Esophagus muscularis mucosa (tissue), 4 donors: ENCODE data around the gene ZNF784.

Source experiments
- CTCF ChIP-seq, 3 experiments: fragments of 200-600 bp in 2 of 3; fragments of 450-650 bp in 1 of 3; sonication (generic) in 2 of 3; IDR thresholded peaks; one replicate each; pipeline ENCODE4 v1.5.1; 2017 to 2019; ENCODE audit warnings: antibody characterized with exemption in 3 of 3, mild to moderate bottlenecking in 2 of 3, moderate library complexity in 1 of 3
- EP300 ChIP-seq: sonication (generic); formaldehyde crosslinking; IDR thresholded peaks from one replicate; pipeline ENCODE4 v1.6.1; 2017; ENCODE audit warnings: antibody characterized with exemption
- POLR2A ChIP-seq: fragments of 450-650 bp; IDR thresholded peaks from one replicate; pipeline ENCODE4 v1.6.1; 2017; ENCODE audit warnings: antibody characterized with exemption, moderate library complexity, mild to moderate bottlenecking, low read depth
- POLR2AphosphoS5 ChIP-seq, 2 donors: sonication (generic); formaldehyde crosslinking; IDR thresholded peaks; one replicate each; pipeline ENCODE4 v1.6.1; 2017; ENCODE audit warnings: antibody characterized with exemption in 2 of 2

DNA sequence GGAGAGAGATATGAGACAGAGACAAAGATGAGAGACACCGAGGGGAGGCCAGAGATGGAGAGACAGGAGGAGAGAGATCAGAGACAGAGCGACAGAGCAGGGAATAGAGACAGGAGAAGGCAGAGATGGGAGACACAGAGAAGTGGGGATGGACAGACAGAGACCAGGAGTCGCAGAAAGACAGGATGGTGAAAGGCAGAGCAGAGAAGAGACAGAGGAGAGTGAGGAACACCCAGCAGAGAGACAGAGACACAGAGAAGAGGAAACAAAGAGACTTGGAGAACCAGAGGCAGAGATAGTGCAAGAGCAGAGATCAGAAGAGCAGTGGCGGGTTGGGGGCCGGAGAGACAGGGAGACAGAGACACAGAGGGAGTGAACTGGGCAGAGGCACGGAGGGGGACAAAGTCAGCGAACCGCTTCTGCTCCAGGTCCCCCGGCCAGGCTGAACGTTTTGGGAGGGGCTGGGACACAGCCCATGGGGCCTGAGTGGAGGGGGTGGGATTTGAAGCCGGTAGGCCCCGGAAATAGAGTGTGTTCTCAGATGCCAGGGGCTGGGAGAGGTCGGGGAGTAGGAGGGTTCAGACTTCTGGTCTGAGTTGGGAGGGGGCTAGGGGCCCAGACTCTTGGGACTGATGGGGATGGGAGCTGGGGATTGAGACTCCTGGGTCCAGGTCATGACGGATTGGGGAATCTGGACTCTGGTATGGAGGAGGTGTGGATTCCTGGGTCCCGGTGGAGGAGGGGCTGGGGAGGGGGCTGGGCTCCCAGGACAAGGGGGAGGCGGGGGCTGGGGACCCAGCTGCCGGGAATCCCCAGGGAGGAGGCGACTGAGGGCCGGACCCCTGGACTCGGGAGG lies 44.4 kb downstream of the ZNF784 start:
- TF ChIP-seq POLR2A (no peak), CTCF (IDR thresholded peaks at IDR 0.05) (no peak), POLR2AphosphoS5 (IDR thresholded peaks at IDR 0.05) (no peak), EP300 (no peak)
